CD4-positive, alpha-beta T cell treated with Interleukin-1 beta for 1 hour (primary cell): Measurements from ENCODE around the gene CFAP54.
"Not testable (repeated sequence)": the region's sequence is repeated elsewhere in the genome, so short reads cannot be mapped to it uniquely, and the experiment has no call there.

Experiments
- DNase-seq, 2 donors: peaks; one replicate each; pipeline ENCODE4 v3.0.0-alpha.2; 2020 to 2022

The CFAP54 gene

GRCh38 chr12:96635844-96636243, 146.5 kb downstream of the CFAP54 start:
- no peak for DNase-seq

DNA sequence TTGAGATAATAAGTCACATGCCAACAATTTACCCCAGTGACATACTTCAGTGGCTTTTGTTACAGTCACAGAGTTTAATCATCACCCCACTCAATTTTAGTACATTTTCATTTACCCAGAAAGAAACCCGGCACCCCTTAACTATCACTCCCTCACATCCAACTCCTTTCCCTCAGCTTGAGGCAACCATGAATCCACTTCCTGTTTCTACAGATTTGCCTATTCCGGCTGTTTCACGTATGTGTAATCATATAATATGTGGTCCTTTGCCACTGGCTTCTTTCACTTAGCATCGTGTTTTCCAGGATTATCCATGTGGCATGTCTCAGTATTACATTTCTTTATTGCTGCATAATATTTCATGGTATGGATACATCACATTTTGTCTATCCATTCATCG, 147.5 kb downstream of the CFAP54 start:
- no peak for DNase-seq

DNA sequence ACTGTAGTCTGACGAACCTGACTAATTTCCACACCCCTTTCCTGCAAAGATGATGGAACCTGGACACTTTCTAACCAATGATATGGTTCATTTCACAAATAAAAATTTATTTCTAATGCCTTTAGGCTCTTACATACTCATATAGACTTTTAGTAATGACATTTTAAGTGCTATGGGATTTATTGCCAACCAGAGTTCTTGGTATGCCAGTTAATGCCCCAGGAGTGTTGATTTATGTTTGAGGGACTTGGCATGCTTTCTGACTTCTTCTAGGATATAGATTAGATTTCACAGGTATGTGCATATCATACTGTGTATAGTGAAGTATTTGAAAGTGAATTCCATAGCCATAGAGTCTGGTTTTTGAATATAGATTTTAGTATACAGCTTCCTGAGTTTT, 159.5 kb downstream of the CFAP54 start:
- DNase-seq: no peak

GRCh38 chr12:96652870-96653269, 163.5 kb downstream of the CFAP54 start:
- no peak for DNase-seq

GRCh38 chr12:96658075-96658474, 168.7 kb downstream of the CFAP54 start:
- DNase-seq: no peak

DNA sequence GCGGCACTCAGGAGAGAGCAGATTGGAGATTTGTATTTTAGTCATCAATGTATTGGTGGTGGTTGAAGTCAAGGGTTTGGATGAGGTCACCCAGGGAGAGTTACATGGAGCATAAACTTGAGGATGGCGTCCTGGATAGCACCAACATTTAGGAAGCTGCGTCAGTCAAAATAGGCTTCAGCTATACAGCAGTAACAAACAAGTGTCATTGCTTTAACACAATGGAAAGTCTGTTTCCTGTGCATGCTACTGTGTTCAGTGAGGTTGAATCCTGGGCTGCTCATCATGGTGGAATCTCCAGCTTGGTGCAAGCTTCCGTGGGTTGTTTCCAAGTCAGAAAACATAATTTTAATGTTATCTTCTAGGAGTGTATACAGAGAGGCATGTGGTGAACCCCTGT, 180.4 kb downstream of the CFAP54 start:
- DNase-seq: no peak

DNA sequence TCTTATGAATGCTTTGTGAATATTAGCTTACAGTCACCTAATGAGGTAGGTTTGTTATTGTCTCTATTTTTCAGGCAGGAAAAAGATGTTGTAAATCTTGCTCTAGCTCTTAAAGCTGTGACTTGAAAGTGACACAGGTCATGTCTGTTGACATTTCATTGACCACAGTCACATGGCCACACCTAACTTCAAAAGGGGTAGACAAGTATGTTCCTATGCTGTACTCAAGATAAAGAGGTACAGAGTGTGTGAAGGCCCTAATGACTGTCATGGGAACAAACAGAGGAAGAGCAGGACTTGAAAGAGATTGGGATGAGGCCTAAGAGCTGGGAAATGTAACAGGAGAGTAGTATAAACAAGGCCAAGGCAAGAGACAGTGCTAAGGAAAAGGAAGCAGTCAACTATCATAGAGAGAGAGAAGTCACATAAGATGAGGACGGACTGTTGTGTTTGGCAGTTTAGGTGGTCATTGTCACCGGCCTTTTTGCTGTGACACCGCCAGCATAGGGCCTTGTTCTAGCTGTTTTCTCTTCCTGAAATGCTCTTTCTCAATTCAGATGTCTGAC, 181.0 kb downstream of the CFAP54 start:
- no peak for DNase-seq

- DNase-seq: not testable (repeated sequence)
Observed at GRCh38 chr12:96675519-96675918, 186.1 kb downstream of the CFAP54 start.

- DNase-seq: no peak
Observed at GRCh38 chr12:96677363-96677762, 188.0 kb downstream of the CFAP54 start.

- DNase-seq: no peak
Observed at GRCh38 chr12:96687719-96688118, 198.3 kb downstream of the CFAP54 start.

DNA sequence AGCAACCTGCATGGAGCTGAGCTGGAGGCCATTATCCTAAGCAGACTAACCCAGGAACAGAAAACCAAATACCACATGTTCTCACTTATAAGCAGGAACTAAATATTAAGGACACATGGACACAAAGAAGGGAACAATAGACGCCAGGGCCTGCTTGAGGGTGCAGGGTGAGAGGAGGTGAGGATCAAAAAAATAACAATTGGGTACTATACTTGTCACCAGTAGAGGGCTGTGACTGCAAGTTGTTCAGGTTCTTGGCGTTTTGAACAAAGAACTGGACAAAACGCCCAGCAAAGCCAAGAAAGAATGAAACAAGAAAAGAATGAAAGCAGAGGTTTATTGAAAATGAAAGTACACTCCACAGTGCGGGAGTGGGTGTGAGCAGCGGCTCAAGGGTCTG, 209.1 kb downstream of the CFAP54 start:
- no peak for DNase-seq

- no peak for DNase-seq
Observed at GRCh38 chr12:96698965-96699364, 209.6 kb downstream of the CFAP54 start.

DNA sequence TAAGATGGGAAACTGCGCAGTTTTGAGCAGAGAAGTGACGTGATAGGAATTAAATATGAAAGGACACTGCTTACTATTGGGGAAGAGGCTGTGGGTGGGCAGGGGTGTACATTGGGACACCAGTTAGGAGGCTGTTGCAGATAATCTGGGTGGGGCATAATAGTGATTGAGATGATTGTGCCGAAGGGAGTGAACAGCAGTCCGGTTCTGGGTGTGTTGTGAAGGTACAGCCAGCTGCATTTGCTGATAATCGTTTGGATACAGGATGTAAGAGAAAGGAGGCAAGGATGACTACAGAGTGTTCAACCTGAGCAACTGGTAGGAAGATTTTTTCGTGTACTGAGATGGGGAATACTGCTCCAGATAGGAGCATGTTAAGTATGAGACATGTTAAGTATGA, 212.5 kb downstream of the CFAP54 start:
- no peak for DNase-seq

GRCh38 chr12:96710127-96710745, 220.9 kb downstream of the CFAP54 start:
- no peak for DNase-seq

GRCh38 chr12:96711364-96711763, 222.0 kb downstream of the CFAP54 start:
- DNase-seq: no peak

DNA sequence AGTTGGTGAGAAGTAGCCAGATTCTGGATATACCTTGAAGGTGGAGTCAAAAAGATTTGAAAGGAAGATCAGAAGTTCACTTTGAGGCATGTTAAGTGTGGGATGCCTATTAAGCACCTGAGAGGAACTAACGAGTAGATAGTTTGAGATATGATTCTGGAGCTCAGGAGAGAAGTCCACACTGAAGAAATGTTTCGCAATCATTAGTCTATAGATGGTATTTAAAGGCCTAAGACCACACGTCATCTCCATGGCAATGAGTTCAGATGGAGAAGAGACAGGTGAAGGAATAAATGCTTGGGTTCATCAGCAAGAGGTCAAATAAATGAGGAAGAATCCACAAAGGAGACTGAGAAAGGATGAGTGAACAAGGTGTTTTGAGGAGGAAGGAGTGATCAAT, 224.8 kb downstream of the CFAP54 start:
- no peak for DNase-seq

DNA sequence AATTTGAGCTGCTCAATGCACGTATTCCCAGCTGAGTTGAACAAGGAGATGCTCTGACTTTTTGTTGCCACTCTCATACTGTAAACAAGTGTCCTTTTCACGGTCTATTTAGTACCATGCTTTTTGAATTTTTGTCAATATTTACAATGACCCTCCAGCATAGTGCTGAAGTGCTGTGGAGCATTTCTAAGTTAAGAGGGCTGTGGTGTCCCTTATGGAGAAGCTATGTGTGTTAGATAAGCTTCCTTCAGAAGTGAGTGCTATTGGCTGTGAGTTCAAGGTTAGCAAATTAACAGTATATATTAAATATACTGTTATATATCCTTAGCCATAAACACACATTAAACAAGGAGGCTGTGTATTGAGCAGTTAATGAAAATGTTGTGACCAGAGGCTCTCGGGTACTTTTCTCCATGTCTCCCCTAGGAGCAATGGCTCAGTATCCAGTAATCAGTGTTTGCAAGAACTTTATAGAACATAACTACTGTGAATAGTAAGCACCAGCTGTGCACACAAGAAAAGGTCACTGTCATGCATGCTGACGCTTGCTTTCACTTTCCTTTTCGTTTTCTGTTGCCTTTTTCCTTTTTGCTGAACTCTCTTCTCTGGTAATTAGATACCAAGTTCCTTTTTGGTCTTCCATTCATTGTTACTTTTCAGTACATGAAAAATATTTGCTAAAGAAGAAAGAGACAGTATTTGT, 230.4 kb downstream of the CFAP54 start:
- DNase-seq: peak in 1 of 2 donors; percentile 45

DNA sequence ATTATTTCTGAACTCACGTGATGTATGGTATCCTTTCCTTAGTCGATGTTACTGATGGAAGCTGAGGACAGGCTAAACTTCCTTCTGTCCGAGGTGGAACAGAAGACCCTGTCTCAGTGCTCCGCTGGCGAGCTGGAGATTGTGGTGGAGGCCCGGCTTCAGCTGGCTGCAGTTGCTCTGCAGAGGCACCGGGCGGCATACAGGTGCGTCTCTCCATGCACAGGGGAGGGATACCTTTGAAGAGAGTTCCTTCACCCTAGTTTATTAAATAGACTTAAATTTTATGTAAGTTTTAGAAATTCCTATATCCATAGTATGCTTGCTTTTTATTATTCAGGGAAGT, 231.0 kb downstream of the CFAP54 start:
- DNase-seq: peak; percentile 2 to 27

GRCh38 chr12:96729466-96729865, 240.1 kb downstream of the CFAP54 start:
- not testable (repeated sequence) for DNase-seq

DNA sequence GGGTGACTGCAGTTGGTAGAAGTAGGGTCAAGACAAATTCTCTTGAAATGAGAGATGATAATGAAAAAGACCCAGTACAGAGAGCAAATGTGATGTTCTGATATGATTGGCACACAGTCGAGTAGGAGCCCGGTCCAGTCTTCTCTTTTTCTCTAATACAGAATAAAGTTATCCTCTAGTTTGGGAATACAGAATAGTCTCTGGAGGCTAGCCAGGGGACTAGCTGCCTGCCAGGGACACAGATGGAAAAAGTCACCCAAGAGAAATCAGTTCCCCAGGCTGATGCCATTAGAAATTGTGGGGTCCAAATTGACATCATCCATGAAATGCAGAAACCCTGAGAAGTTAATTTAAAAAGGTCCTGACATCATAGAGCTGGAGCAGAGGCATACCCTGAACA, 240.5 kb downstream of the CFAP54 start:
- no peak for DNase-seq

GRCh38 chr12:96743606-96744005, 254.2 kb downstream of the CFAP54 start:
- DNase-seq: no peak

GRCh38 chr12:96749999-96750398, 260.6 kb downstream of the CFAP54 start:
- DNase-seq: no peak

- DNase-seq: no peak
Observed at GRCh38 chr12:96751626-96752025, 262.2 kb downstream of the CFAP54 start.

DNA sequence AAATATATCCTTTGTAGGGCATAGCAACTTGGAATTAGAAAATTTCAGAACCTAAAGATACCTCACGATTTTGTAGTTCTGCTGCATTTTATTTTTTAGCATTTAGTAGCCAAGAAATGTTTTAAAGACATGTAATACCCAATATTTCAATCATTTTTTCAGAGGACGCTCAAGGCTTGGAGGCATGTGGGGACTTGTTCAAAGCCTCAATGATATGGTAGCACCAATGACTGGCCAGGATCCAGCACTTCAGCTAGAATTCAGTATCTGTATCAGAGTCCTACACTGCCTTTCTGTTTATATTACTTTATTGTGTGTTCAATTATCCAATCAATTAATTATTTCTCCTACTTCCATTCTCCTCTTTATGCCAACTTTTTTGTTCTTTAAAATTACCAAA, 262.8 kb downstream of the CFAP54 start:
- no peak for DNase-seq

DNA sequence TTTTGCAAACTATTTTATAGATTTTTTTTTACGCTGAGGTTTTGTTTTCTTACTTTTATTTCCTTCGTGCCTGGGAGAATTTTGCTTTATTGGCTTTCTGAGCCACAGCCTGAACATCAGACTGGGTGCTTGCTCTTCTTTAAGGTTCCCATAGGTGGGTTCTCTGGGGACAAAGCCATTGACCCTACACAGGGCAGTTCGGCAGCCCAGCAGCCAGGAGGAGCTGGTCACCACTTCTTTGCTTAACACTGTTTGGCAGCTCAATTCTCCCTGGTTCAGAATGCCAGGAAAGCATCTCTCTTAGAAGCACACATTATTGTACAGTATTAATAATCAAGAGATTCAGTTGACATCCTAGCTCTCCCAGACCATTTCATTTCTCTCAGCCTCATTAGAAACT, 276.9 kb downstream of the CFAP54 start:
- no peak for DNase-seq
